ENCODE measurements around the gene TRMT6. TPM values are rescaled to one million over a fixed set of nuclear protein-coding genes. Genes with fewer than 3 reads are reported as not detected.

Gene TRMT6
- 10 to 100 TPM; 15.2 to 19.8 (median 18.0) TPM for total RNA-seq (2021; fragmentation: NEBNext Ultra II Directional; extraction: Animal tissue kit (Norgen Biotek cat#: 25700))
- long read RNA-seq, transcript TRMT6-201 (11 exons, 2,327 nt): major isoform, 5 of 16 reads
- long read RNA-seq, partial matches to known transcripts: 10 of 16 reads
- long read RNA-seq, other reads (novel, unspliced or antisense): 1 of 16 reads

- H3K27ac Mint-ChIP-seq: peak within 1 kb of the TSS; percentile 86
- H3K9me3 Mint-ChIP-seq: no peaks in the 10 kb centered on the region
- H3K36me3 Mint-ChIP-seq (ENCODE audit: low read depth): peaks cover 8% of the 10 kb centered on the region
- peak within 1 kb of the TSS; percentile 99 for H3K4me3 Mint-ChIP-seq
- TF ChIP-seq CTCF (IDR thresholded peaks at IDR 0.05): no peak; the same call in 1 of the 2 replicates
- H3K27me3 Mint-ChIP-seq (ENCODE audit: insufficient read depth): no peaks in the 10 kb centered on the region
- peak; percentile 94 for DNase-seq
- H3K4me1 Mint-ChIP-seq (ENCODE audit: low read depth): peaks cover 43% of the 10 kb centered on the region
These were observed at the start of gene TRMT6, which contains the start of gene MCM8 for GRCh38 chr20:5950271-5951031. Gene TRMT6, minus strand, starts transcription at chr20:5950533. Its CDS starts 128 bp downstream, at chr20:5950405. Gene MCM8, plus strand, starts transcription at chr20:5950652. Its CDS starts 1,364 bp downstream, at chr20:5952016.

GRCh38 chr20:5999783-6000182 lies 49.5 kb upstream of the TRMT6 start:
- no peak for TF ChIP-seq CTCF (IDR thresholded peaks at IDR 0.05)
- H3K27ac Mint-ChIP-seq: no peak overlapping the region

GRCh38 chr20:5996765-5997164 lies 46.4 kb upstream of the TRMT6 start:
- H3K4me1 Mint-ChIP-seq (ENCODE audit: low read depth): peaks cover 14% of the 10 kb centered on the region
- H3K27me3 Mint-ChIP-seq (ENCODE audit: insufficient read depth): no peaks in the 10 kb centered on the region
- H3K9me3 Mint-ChIP-seq: no peaks in the 10 kb centered on the region
- no peak for DNase-seq
- H3K36me3 Mint-ChIP-seq (ENCODE audit: low read depth): no peaks in the 10 kb centered on the region; the same call in 1 of the 2 replicates
- no peak overlapping the region for H3K4me3 Mint-ChIP-seq
- no peak overlapping the region for H3K27ac Mint-ChIP-seq
- TF ChIP-seq CTCF (IDR thresholded peaks at IDR 0.05): no peak

More at GRCh38 chr20:5999783-6000182, 49.5 kb upstream of the TRMT6 start:
- no peak for DNase-seq
- H3K27me3 Mint-ChIP-seq (ENCODE audit: insufficient read depth): peaks cover 1% of the 10 kb centered on the region; the same call in 1 of the 2 replicates
- H3K9me3 Mint-ChIP-seq: no peaks in the 10 kb centered on the region
- H3K4me1 Mint-ChIP-seq (ENCODE audit: low read depth): peaks cover 5% of the 10 kb centered on the region; the same call in 1 of the 2 replicates
- no peaks in the 10 kb centered on the region; the same call in 1 of the 2 replicates for H3K36me3 Mint-ChIP-seq (ENCODE audit: low read depth)
- H3K4me3 Mint-ChIP-seq: no peak overlapping the region

DNA sequence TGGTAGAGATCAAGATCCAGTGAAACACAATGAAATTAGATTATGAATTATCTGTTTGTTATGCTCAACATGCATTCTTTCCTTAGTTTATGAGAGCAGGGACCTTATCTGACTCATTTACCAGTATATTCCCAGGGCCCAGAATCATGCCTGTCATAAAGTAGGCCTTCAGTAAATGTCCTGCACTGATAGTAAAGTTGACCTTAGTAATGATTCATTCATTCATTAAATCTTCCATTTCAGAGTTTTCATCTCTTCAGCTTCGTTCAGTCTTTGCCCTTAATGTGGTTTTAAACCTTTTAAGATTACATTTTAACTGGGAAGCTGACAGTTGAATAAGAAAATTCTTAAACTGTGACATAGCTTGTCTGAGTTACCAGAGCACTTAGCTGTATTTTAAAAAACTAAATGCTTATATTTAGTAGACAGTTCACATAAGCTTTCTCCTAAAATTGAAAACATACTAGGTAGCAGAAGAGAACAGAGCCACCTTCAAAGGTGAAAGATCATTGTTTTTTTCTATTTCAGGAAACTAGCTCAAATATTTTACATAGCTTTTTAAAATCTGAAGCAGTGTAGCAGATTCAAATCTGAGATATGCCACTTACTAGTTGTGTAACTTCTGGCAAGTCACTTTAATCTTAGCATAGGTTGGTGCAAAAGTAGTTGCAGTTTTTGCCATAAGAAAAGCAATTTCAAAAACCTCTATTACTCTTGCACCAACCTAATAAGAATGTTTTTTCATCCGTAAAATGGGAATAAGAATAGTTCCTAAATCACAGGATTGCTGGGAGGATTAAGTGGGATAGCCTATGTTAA lies 41.5 kb upstream of the TRMT6 start:
- no peak for TF ChIP-seq CTCF (IDR thresholded peaks at IDR 0.05)

GRCh38 chr20:5990946-5991345 lies 40.6 kb upstream of the TRMT6 start:
- TF ChIP-seq CTCF (IDR thresholded peaks at IDR 0.05): no peak
- DNase-seq: no peak
- peak overlapping the region; percentile 18; the same call in 1 of the 2 replicates for H3K4me3 Mint-ChIP-seq
- no peaks in the 10 kb centered on the region for H3K27me3 Mint-ChIP-seq (ENCODE audit: insufficient read depth)
- H3K36me3 Mint-ChIP-seq (ENCODE audit: low read depth): peaks cover 5% of the 10 kb centered on the region
- H3K27ac Mint-ChIP-seq: peak overlapping the region; percentile 91
- H3K4me1 Mint-ChIP-seq (ENCODE audit: low read depth): peaks cover 27% of the 10 kb centered on the region
- no peaks in the 10 kb centered on the region for H3K9me3 Mint-ChIP-seq

More for the DNA sequence above, 41.5 kb upstream of the TRMT6 start:
- Mint-ChIP-seq H3K36me3 (ENCODE audit: low read depth) (peaks cover 5% of the 10 kb centered on the region), H3K9me3 (no peaks in the 10 kb centered on the region), H3K27me3 (ENCODE audit: insufficient read depth) (no peaks in the 10 kb centered on the region), H3K4me1 (ENCODE audit: low read depth) (peaks cover 27% of the 10 kb centered on the region), H3K27ac (peak overlapping the region; percentile 91), H3K4me3 (peak overlapping the region; percentile 64)
- DNase-seq: peak; percentile 84
